GM12891 (cell line): ENCODE data around the gene SLC7A6.

Experiments used
- PAX5 ChIP-seq: IDR thresholded peaks from 2 replicates; pipeline ENCODE4 v1.6.1; 2011; ENCODE audit warnings: low read length, moderate library complexity, mild to moderate bottlenecking; ENCODE audit not compliant: insufficient read depth, severe bottlenecking
- POLR2A ChIP-seq: IDR thresholded peaks from 2 replicates; pipeline ENCODE4 v1.6.1; 2011; ENCODE audit warnings: low read depth, low read length, control low read depth
- POLR2AphosphoS5 ChIP-seq: IDR thresholded peaks from 2 replicates; pipeline ENCODE4 v1.6.1; 2011; ENCODE audit warnings: low read depth, low read length, control low read depth
- TAF1 ChIP-seq: IDR thresholded peaks from 2 replicates; pipeline ENCODE4 v1.6.1; 2011; ENCODE audit warnings: low read depth, low read length, control low read depth

DNA sequence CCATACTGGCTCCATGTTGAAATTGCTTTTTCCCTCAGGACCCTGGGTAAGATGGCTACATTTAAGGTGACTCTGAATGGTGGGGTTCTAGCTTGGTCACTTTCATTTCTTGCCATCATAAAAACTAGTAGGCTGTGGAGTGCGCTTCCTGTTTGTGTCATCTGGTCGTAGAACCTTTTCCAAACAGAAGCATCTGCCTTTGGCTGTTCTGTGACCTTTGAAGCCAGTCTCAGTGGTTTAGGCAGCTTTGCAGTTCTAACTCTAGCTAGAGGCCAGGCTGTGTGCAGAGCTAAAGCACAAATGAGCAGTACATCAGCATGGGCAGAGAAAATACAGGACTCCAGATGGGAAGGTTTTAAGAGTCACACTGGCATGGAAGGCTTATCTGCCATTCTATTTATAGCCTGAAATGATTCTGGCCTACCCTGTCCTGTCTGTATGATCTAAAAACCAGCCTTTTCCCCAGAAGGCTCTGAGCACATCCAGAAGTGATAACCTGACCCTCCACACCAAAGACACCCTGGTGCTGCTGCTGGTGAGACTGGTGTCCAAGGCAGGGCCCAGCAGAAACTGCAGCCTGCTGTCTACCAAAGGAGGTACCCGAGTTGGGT, 37.0 kb upstream of the SLC7A6 start:
- TF ChIP-seq POLR2A (no peak), PAX5 (no peak), POLR2AphosphoS5 (no peak), TAF1 (no peak)
